ENCODE results near the gene RAB18. TPM values are rescaled to one million over a fixed set of nuclear protein-coding genes. Genes with fewer than 3 reads are reported as not detected.
"Not testable (repeated sequence)": the region's sequence is repeated elsewhere in the genome, so short reads cannot be mapped to it uniquely, and the experiment has no call there.

RAB18 gene
- polyA plus RNA-seq, 3 donors = 102 to 106 (median 106) TPM

DNA sequence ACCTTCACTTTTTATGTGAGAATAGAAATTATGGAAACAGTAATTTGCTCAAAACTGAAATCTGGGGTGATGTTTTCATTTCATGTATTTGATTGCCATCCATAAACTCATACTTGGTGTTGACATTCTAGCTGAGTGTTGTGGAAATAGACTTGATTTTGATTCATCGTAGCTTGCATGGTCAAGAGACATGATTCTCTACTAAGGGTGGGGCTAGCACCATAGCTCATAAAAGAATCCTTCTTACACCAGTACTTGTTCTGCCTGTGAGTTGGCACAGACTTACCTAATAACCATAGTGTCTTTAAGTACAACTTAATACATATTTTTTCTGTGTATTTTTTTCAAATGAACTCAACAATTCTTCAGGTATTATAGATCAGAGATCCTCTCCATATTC lies 36.6 kb downstream of the RAB18 start:
- DNase-seq = no peak

DNA sequence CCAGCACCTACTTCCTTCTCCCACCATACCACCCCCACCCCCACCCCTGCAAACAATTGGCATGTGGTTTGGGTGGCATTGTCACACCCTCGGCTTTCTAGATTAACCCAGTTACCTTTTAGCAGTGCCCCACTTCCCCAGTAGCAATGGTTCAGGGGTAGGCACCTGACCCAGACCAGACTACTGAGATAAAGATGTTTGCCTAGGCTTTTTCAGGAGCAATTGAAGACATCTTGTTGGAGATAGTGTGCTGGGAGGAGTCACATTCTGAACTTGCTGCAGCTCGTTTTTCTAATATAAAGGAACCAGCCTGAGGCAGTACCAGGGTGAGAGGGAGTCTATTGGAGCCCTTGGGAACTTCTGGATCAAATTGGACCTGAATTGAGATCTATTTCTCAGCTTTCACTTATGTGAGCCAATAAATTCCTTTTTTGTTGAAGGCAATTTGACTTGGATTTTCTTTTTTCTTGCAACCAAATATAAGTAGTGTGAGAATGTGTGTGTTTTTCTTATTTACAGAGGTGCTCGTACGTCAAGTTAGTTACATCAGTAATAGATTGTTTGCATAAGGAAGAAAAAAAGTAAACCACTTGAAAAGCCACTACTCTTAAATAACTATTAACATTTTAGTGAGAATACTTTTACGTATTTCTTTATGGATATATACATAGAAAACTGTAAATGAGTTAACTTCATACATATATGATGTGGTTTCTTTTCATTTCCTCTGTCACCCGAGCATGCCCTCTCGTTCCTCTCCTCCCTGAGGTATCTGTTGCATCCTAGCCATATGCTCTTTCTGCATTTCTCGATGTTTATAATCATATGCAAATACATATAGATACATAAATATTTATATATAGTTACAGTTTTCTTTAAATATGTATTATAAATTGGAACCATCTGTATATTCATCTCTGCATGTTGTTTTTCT lies 38.0 kb downstream of the RAB18 start:
- no peak for DNase-seq

DNA sequence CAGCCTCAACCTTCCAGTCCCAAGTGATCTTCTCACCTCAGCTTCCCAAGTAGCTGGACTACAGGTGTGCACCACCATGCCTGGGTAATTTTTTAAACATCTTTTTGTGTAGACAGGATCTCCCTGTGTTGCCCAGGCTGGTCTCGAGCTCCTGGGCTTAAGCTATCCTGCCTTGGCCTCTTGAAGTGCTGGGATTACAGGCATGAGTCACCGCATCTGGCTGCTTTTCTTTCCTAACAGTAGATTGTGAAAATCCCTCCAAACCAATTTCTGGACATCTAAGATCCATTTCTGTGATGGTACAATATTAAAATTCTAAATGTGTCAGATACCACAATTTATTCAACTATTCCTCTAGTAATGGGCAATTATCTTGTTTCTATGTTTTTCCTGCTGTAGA lies 38.7 kb downstream of the RAB18 start:
- DNase-seq = no peak

DNA sequence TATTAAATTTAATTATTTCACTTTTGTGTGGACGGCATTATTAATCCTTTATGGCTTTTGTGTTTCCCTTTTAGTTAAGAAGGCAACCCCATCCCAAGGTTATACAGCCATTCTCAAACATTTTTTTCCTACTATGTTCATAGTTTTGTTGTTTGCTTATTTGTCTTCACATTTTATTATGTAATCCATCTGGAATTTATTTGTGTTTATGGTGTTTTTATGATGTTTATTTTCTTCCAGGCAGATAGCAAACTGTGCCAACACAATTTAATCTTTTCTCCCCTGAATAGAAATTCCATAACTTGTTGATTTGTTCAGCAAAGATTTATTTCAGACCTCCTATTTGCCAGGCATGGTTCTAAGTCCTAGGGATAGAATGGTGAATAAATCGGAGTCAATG lies 42.9 kb downstream of the RAB18 start:
- no peak for DNase-seq

DNA sequence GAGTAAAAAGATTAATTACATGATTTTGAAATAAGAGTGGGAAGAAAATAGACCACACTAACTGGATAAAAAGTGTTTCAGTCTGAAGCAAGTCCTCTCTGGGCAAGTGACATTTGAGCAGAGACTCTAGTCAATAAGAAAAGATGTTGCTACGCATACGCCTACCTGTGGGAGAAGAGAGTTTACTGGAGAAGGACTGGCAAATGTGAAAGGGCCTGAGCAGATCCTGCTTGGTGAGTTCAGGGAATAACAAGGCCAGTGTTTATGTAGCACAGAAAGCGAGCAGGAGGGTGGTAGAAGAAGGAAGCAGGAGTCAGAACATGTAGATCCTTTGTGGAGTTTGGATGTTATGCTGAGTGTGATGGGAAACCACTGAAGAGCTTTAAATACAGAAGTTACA lies 43.4 kb downstream of the RAB18 start:
- no peak for DNase-seq

DNA sequence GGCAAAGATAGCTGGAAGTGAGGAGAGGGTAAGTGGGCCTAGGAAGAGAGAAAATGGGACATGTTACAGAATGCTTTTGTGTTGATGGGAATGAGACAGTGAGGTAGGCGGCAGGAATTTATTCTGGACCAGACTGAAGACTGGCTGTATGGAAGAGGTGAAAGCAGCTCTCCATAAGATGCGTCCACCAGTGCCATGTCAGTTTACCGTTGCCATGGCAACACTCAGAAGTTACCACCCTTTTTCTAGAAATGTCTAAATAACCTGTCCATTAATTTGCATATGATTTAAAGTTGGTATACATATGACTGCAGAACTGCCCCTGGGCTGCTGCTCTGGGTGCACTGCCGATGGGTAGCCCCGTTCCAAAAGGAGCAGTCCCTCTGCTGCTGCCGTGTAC lies 46.7 kb downstream of the RAB18 start:
- no peak for DNase-seq

DNA sequence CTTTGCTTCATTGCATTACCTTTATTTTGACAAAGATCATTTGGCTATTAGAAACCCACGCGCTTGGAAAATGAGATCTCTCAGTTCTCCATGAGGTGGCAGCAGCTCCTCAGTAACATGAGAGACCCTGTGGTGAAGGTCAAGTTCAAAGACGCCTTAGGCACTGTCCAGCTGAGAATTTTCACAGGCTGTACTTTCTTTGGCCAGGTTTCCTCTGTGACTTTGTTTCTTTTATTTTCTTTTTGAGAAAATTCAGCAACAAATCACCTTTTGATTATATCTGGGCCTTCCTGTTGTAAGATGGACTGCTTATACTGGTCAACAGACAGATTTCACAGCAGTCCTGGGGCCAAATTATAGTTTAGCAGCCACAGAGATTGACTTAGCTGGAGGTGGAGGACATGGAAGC lies 54.5 kb downstream of the RAB18 start:
- DNase-seq = peak; percentile 50

DNA sequence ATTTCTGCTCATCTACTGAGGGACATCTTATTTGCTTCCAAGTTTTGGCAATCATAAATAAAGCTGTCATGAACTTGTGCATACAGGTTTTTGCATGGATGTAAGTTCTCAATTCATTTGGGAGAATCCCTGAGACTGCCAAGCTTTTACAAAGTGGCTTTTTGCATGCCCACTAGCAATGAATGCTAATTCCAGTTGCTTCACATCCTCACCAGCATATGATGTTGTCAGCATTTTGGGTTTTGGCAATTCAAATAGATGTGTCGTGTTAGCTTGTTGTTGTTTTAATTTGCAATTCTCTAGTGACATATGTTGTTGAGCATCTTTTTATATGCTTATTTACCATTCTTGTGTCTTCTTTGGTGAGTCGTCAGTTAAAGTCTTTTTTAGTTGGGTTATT lies 57.2 kb downstream of the RAB18 start:
- DNase-seq = no peak

DNA sequence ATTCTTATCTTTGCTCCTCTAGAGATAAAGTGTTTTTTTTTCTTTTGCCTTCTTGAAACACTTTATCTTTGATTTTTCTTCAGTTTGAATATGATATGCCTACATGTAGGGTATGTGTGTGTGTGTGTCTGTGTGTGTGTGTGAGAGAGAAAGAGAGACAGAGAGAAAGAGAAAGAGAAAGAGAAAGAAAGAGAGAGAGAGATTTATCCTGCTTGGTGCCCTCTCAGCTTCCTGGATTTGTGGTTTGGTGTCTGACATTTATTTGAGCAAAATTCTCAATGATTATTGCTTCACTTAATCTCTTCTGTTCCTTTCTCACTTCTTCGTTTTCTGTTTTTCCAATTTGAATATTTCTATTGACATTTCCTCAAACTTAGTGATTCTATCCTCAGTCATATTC lies 60.3 kb downstream of the RAB18 start:
- no peak for DNase-seq

DNA sequence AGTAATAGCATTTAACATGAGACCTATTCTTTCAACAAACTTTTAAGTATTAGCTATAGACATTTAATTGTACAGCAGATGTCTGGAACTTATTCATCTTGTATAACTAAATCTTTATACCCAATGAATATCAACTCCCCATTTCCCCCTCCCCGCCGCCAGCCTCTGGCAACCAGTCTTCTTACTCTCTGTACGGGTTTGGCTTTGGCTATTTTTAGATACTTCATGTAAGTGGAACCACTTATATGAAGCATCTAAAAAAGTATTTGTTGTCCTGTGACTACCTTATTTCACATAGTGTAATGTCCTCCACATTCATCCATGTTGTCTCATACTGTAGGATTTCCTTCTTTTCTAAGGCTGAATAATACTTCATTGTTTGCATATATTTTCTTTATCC lies 60.8 kb downstream of the RAB18 start:
- no peak for DNase-seq

DNA sequence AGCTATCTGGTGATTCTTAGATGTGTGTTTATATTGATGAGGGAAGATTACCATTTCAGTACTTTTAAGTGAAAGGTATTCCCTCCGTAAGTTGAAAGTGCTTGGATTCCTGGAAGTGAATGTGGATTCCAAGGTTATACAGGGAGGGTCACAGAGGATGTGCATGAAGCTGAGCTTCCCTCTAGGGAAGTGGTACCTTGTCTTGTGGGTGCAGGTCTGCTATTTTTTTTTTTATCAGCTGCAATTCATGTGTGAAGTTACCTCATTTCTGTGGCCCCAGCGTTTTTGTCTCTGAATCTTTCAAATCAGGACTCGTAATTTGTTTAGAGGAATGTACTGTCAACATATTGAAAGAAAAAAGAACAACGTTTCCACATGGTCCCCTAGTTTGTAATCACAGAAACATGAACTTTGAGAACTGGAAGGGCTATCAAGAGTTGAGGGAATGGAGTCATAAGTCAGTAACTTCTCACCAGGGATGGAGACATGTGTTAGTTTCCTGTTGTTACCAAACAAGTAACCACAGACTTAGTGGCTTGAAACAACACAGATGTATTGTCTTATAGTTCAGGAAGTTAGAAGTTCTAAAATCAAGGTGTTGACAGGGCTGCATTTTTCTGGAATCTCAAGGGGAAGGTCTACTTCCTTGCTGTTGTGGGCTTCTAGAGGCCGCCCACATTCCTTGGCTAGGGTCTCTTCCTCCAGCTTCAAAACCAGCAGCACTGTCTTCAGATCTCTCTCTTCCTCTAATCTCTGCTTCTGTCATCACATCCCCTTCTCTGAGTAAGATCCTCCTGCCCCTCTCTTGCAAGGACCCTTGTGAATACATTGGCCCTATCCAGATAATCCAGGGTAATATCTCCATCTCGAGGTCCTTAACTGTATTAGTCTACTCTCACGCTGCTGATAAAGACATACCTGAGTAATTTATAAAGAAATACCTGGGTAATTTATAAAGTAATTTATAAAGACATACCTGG lies 64.4 kb downstream of the RAB18 start:
- no peak for DNase-seq

DNA sequence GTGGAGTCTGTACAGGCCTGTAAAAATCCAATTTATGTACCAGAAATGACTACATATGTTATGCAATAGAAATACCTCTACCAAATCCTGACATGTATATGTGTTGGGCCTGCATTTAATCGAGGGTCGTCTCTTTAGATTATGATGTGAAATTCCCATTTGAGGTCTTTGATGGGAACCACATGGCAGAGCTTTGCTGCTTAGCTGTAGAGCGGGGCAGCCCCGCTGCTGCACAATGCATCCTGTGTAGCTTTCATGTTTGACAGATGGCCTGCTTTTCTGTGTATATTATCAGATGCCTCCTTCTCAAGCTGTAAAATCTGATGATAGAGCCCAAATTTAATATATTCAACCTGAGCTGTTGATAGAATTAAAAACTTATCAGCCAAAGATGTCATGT lies 65.8 kb downstream of the RAB18 start:
- peak; percentile 9 for DNase-seq

DNA sequence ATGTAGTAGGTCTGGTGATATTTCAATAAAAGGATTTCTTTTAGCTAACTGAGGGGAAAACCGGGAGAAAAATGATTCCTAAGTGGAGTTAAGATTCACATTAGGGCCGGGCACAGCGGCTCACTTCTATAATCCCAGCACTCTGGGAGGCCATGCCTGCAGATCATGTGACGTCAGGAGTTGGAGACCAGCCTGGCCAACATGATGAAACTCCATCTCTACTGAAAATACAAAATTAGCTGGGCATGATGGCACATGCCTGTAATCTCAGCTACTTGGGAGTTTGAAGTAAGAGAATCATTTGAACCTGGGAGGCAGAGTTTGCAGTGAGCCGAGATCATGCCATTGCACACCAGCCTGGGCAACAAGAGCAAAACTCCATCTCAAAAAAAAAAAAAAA lies 72.9 kb downstream of the RAB18 start:
- not testable (repeated sequence) for DNase-seq

DNA sequence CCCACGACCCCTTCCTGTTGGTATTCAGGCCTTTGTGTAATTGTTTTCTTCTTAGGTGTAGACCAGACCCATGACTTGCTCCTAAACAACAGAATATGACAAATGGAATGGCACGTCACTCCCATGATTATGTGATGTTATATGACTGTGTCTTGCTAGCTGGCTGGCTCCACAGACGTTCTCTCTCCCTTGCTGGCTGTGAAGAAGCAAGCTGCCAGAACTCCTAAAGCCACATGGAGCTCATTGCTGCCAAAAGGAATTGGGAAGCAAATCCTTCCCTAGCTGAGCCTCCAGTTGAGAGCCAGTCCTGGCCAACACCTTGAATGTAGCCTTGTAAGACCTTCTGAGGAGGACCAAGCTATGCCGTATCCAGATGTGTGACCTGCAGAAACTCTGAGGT lies 74.2 kb downstream of the RAB18 start:
- no peak for DNase-seq

DNA sequence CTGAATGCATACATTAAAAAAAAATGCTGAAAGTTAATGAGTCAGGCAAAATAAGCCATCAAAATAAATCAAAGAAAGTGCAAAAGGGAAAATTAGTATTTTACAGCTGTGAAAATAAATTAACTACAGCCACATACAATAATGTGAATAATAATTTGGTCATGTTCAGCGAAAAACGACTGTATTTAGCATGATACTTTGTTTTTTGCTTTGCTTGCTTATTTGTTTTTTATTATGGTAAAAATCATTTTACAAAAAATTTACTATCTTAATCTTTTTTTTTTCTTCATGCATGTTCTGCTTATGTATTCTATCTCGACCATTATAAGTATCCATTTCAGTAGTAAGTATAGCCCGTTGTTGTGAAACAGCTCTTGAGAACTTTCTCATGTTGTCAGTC lies 77.1 kb downstream of the RAB18 start:
- DNase-seq = no peak

DNA sequence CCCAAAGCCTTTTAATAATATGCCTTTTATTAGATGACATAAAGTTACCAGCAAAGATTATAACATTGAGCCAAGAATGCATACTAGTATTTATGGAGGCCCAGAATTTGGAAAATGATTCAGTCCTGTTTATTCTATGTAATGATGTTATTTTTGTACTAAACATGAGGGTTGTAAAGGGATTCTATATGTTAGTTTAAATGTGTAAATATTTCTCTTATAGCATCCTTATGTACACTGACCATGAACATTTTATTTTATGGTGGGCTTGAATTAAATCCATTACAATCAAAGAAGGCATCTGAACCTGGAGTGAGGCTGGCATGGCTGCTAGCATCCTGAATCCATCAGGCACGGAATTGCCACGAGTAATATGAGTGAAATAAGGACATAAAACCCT lies 80.2 kb downstream of the RAB18 start:
- no peak for DNase-seq

Other genes with a start within 250 kb of the RAB18 start
- gene MKX, start 241.5 kb downstream of the RAB18 start, polyA plus RNA-seq (ENCODE audit: insufficient read length in 3 of 3) = under 1 TPM; 0.05 to 0.28 (median 0.09) TPM

Data from renal pelvis (tissue), 4 donors.